H1 (cell line): ENCODE results near the gene ITGA6. TPM values are rescaled to one million over a fixed set of nuclear protein-coding genes. Genes with fewer than 3 reads are reported as not detected.

Experiments used
- E2F6 ChIP-seq: IDR thresholded peaks from 2 replicates; pipeline ENCODE4 v1.6.1; 2012; ENCODE audit warnings: inconsistent platforms
- KDM4A ChIP-seq: IDR thresholded peaks from one replicate; pipeline ENCODE4 v1.7.1; 2012; ENCODE audit warnings: low read depth, mild to moderate bottlenecking, moderate library complexity, low read length, inconsistent platforms; ENCODE audit not compliant: severe bottlenecking
- POU5F1 ChIP-seq: IDR thresholded peaks from 2 replicates; pipeline ENCODE4 v1.6.1; 2011; ENCODE audit warnings: low read depth, mild to moderate bottlenecking, low read length, moderate library complexity
- polyA plus RNA-seq, 7 experiments: library from polyadenylated mRNA; depleted of rRNA in 3 of 7; stranded (reverse) in 5 of 7; unstranded in 2 of 7; fragments of >200 nt in 5 of 7; fragments of 200-250 nt in 2 of 7; gene quantifications; 1 replicate in 5 of 7; 2 replicates in 1 of 7; 4 replicates in 1 of 7; pipeline versions ENCODE4 v1.2.1 to v1.2.3, GENCODE V29; 2011 to 2013; ENCODE audit warnings: missing spikeins in 2 of 7, mixed read lengths in 2 of 7
- total RNA-seq: library from RNA; stranded (reverse); fragmentation: NEBNext Ultra II Directional; extraction: Animal tissue kit (Norgen Biotek cat#: 25700); gene quantifications from 2 replicates; pipeline ENCODE4 v1.2.1, GENCODE V29; 2021

The ITGA6 gene
- total and polyA plus RNA-seq, 2 of the 8 experiments (the other 6 are each of a cell fraction or from before 2014, with no cell fraction given), result 26.9 to 118 TPM

DNA sequence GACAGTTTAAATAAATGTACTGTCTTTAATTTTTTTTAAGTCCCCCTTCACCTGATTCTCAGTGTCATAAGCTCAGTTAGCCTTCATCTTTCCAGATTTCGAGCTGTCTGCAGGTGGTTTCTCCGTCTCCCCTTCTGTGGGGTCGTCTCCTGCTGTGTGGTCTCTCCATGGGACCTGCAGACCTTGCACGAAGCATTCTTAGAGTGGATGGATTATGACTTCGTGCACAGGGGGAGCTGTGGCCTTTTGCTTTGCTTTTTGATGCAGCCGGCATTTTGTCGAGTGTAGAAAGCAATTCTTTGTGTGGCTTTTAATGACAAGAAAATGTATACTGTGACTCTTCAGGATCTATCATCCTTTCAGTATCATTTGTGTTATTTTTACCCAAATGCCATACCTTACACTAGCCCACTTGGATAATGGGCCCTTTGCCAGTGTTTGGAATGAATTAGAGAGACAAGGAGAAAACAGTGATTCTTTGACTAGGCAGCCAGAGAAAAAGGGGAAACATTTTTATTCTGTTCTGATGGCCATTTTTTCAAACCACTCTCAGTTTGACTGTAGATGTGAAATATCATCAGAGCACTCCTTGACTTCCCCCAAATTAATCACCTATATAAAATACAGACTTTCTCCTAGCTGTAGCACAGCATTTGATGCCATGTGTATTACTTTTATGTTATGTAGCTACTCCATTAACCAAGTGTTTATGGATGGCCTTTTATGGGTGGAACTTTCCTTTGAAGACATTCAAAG, 54.3 kb downstream of the ITGA6 start (continued):
- TF ChIP-seq E2F6, result no peak
- no peak for TF ChIP-seq KDM4A
- no peak for TF ChIP-seq POU5F1
